ENCODE results near the gene LHX6.

The LHX6 gene

GRCh38 chr9:122173670-122174069, 55.1 kb downstream of the LHX6 start:
- DNase-seq (ENCODE audit: low read depth) = no peak
- no peak overlapping the region for H3K4me3 ChIP-seq (replicated peaks; ENCODE audit: low read depth, low read length)
- TF ChIP-seq CTCF (IDR thresholded peaks at IDR 0.05; ENCODE audit: low read length, missing control alignments) = no peak

- no peak overlapping the region for H3K4me3 ChIP-seq (replicated peaks; ENCODE audit: low read depth, low read length)
- DNase-seq (ENCODE audit: low read depth) = no peak
- no peak for TF ChIP-seq CTCF (IDR thresholded peaks at IDR 0.05; ENCODE audit: low read length, missing control alignments)
Observed at GRCh38 chr9:122172131-122172530, 56.6 kb downstream of the LHX6 start.

GRCh38 chr9:122168356-122168755, 60.4 kb downstream of the LHX6 start:
- no peak for DNase-seq (ENCODE audit: low read depth)
- H3K4me3 ChIP-seq (replicated peaks; ENCODE audit: low read depth, low read length) = no peak overlapping the region
- TF ChIP-seq CTCF (IDR thresholded peaks at IDR 0.05; ENCODE audit: low read length, missing control alignments) = no peak

- TF ChIP-seq CTCF (IDR thresholded peaks at IDR 0.05; ENCODE audit: low read length, missing control alignments) = no peak
- DNase-seq (ENCODE audit: low read depth) = no peak
Observed at GRCh38 chr9:122164286-122164685, 64.5 kb downstream of the LHX6 start.

GRCh38 chr9:122162415-122162814, 66.3 kb downstream of the LHX6 start:
- TF ChIP-seq CTCF (IDR thresholded peaks at IDR 0.05; ENCODE audit: low read length, missing control alignments) = no peak
- H3K4me3 ChIP-seq (replicated peaks; ENCODE audit: low read depth, low read length) = no peak overlapping the region
- DNase-seq (ENCODE audit: low read depth) = no peak

More at GRCh38 chr9:122164286-122164685, 64.5 kb downstream of the LHX6 start:
- no peak overlapping the region for H3K4me3 ChIP-seq (replicated peaks; ENCODE audit: low read depth, low read length)

- TF ChIP-seq CTCF (IDR thresholded peaks at IDR 0.05; ENCODE audit: low read length, missing control alignments) = no peak
- H3K4me3 ChIP-seq (replicated peaks; ENCODE audit: low read depth, low read length) = peak overlapping the region; percentile 96
- no peak for DNase-seq (ENCODE audit: low read depth)
Observed at GRCh38 chr9:122159925-122160246, 68.9 kb downstream of the LHX6 start.

- H3K4me3 ChIP-seq (replicated peaks; ENCODE audit: low read depth, low read length) = peak within 1 kb of the TSS; percentile 96
- DNase-seq (ENCODE audit: low read depth) = peak; percentile 97
- no peak for TF ChIP-seq CTCF (IDR thresholded peaks at IDR 0.05; ENCODE audit: low read length, missing control alignments)
Observed at GRCh38 chr9:122159026-122159924, 69.5 kb downstream of the LHX6 start, which contains the start of the genes MORN5 and NDUFA8. Gene MORN5 (plus strand): TSS chr9:122159908. CDS start chr9:122159973, 65 bp downstream. Gene NDUFA8 (minus strand): TSS chr9:122159779. CDS start chr9:122159677, 102 bp downstream.
